22Rv1 (cell line): ENCODE results near the gene CRYBB1.

Experiments
- ZFX ChIP-seq: fragments of 450-650 bp; IDR thresholded peaks from 2 replicates; pipeline ENCODE4 v1.6.1; 2017; ENCODE audit warnings: antibody characterized with exemption, borderline replicate concordance
- TF ChIP-seq, protein P1 (sequence below): fragments of 450-650 bp; IDR thresholded peaks from 2 replicates; pipeline ENCODE4 v1.5.1; 2017; ENCODE audit warnings: mild to moderate bottlenecking

GRCh38 chr22:26620197-26620596, 2.4 kb upstream of the CRYBB1 start:
- TF ChIP-seq, protein P1, sequence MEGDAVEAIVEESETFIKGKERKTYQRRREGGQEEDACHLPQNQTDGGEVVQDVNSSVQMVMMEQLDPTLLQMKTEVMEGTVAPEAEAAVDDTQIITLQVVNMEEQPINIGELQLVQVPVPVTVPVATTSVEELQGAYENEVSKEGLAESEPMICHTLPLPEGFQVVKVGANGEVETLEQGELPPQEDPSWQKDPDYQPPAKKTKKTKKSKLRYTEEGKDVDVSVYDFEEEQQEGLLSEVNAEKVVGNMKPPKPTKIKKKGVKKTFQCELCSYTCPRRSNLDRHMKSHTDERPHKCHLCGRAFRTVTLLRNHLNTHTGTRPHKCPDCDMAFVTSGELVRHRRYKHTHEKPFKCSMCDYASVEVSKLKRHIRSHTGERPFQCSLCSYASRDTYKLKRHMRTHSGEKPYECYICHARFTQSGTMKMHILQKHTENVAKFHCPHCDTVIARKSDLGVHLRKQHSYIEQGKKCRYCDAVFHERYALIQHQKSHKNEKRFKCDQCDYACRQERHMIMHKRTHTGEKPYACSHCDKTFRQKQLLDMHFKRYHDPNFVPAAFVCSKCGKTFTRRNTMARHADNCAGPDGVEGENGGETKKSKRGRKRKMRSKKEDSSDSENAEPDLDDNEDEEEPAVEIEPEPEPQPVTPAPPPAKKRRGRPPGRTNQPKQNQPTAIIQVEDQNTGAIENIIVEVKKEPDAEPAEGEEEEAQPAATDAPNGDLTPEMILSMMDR: no peak
- TF ChIP-seq ZFX: no peak
